Inflammatory macrophage treated with lipopolysaccharide for 4 hours (primary cell): ENCODE data around the gene RBM44.

ENCODE experiments used
- DNase-seq: peaks from one replicate; pipeline ENCODE4 v3.0.0-alpha.2; 2020

Gene RBM44

DNA sequence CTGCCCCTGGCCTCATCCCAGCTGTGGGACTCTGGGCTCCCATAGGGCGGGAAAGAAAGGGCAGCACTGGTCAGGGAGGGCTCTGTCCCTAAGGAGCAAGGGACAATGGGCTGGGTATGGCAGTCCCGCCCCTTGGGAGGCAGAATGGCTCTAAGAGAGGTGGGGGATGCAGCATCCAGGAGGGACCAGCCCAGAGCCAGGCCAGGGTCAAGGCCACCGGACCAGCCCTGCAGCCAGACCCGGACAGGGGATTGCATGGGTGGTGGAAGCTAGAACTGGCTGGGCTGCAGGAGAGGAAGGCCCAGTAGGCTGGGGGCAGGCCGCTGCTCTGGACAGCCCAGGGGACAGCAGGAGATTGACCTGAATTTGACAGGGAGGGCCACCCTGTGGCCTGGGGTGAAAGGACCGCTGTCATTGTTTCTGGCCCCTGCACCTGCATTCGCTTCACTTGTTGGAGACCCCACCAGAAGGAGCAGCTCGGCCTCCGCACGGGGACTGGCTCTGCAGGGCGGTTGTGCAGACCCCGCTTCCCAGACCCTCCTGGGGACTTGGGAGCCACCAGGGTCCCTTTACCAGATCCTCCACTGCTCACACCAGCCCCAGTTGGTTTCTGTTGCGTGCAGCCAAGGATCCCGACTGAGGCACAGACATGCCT, 75.4 kb downstream of the RBM44 start:
- DNase-seq = no peak

GRCh38 chr2:237874585-237875161, 76.1 kb downstream of the RBM44 start:
- no peak for DNase-seq

- DNase-seq = no peak
Observed at GRCh38 chr2:237875256-237876060, 76.9 kb downstream of the RBM44 start.

DNA sequence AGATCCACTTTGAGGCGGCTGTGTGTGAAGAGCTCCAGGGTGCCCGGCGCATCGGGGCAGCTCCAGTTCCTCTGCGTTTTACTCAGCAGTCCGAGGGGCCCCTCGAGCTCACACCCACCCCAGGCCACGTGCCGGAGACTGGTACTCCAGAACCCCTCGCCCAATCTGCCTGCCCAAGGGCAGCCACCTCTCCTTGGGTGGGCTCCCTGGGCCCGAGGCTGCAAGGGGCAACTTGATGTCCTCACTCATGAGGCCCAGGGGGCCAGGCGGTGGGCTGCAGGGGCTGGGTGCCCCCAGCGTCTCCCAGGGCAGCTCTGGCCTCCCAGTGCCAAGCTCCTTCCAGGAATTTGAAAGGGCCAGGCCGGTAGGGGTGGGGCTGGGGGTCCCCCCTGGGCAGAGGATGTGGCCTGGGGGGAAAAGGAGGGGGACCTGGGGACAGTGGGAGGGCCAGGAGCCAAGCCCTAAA, 77.5 kb downstream of the RBM44 start:
- no peak for DNase-seq

GRCh38 chr2:237876532-237876931, 78.0 kb downstream of the RBM44 start:
- DNase-seq = no peak

DNA sequence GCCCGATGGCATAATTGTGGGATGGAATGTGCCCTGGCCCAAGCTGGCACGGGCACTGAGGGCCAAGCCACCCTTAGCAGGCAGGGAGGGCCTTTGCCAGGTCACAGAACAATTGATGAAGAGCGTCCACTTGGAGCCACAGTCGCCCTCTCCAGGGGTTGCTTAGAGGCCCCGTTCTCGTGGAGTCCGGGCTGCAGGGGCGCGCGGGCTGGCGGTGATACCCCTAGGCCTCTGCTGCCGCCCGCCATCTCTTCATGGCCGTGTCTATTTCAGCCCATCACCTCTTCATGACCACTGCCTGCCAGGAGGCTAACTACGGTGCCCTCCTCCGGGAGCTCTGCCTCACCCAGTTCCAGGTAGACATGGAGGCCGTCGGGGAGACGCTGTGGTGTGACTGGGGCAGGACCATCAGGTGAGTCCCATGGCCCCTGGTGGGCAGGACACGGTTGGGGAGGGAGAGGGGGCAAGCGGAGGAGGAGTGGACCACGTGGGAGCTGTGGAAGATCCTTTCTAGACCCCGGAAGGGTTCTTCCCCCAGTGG, 78.4 kb downstream of the RBM44 start:
- DNase-seq = no peak

DNA sequence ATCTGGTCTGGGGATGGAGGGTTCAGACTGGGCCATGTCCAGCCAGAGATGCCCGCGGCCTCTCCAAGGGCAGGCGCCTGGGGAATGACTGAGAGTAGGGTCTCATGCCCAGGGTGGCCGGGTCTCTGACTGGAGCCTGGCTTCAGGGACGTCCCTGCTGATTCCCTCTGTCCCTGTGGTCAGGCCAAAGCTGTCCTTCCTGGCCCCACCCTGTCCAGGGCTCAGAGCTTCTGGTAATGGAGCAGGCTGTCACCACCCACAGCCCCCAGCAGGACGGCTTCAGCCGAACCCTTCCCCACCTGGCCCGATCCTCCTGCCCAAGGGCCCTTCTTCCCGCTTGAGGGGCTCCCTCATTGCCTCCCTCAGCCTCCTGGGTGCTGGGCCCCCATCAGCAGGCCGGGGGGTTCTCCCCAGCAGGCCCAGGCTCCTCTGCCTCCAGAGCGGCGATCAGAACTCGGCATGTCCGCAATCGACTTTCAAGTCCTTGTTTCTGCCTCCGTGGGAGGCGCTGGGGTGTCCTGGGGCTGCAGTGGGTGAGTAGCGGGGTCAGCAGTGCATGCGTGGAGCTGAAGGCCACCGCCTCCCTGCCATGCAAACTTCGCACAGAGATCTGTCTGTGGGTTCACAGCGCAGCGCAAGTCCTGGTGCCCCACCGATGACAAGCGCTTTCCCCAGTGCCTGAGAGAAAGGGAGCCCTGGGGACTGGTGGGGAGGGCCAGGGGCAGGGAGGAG, 79.2 kb downstream of the RBM44 start:
- DNase-seq = no peak

DNA sequence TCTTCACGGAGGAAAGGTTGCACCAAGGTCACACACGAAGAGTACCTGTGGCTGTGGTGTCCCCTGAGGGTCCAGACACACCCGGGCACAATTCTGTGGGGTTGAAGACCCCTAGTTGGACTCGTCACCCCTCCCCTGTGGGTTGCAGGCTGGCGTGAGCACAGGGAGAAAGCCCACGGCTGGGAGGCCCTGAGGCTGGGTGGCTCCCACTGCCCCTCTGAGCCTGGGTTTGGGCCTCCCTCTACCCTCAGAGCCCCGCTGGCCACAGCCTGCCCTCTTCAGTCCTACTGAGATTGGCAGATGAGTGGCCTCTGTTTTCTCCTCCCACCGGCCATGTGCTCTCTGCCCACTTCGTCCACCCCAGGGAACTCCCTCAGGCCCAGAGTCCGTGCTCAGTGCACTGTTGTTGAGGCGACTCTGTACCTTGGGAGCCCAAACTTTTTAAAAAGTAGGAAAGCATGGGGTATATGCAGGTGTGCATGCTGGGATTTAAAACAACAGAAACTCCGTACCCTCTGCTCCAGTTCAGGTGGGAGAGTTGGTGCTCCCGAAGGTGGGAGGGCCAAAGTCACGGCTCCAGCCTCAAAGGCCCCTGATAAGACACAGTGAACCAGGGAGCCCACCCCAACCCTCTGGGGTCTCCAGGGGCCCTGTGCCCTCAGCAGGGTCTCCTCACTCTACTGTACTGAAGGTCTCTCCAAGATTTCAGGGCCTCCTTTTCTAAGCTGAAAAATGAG, 79.9 kb downstream of the RBM44 start:
- DNase-seq = no peak

DNA sequence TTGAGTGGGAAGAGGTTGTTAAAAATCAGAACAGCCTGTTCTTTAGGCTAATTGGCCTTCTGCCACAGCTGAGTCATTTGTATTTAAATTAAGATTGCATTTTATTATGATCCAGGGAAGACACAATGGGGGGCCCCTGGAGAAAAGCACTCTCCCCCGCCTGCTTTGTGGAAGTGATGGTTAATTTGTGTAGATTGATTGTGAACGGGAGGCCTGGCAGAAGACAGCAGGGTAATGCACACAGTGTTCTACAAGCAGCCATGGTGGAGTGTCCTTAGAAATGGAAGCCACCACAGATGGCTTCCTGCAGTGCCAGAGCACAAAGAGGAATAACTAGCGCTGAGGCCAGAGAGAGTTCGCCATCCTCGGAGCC, 80.5 kb downstream of the RBM44 start:
- DNase-seq = no peak

DNA sequence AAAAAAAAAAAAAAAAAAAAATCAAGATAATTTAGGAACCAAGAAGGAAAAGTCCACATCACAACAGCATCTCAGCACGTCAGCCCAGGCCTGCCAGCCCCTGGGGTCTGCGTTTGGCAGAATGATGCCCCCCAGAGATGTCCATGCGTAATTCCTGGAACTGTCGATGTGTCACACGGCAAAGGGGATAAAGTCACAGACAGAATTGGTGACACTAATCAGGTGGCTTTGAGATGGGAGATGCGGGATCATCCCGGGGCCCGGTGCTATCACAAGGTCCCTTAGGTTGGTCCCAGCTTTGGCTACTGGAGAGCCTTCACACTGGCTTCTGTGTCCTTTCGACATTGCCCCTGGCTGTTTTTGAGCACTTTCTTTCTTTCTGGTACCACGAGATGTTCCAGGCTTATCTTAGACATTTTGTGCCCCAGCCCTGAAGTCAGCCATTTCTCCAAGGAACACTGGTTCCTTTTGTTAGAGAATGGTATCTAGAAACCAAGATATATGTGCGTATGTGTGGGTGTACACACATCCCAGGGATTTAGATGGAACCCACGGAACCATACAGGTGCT, 81.5 kb downstream of the RBM44 start:
- no peak for DNase-seq

GRCh38 chr2:237882510-237883481, 84.2 kb downstream of the RBM44 start:
- DNase-seq = no peak

DNA sequence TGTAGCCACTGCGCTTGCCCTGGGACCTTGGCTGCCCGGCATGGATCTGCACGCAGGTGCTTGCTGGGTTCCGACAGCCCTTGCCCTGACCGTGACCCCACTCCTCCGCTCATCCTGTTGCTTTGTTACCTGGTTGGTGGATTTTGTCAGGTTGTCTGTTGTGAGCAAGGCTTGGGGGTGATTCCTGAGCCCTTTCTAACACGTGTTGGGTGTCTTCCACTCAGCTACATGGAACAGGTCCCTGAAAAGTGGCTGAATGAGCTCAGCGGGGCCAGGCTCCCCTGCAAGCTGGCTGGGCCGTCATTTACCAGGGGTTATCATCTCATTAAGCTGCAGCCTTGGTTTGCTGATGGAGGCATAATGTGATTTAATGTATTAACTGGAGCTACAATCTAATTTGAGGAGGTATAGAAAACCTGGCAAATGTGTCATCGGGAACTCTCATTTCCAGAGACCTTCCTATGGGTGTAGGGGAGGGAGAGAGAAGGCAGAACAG, 85.4 kb downstream of the RBM44 start:
- DNase-seq = no peak

DNA sequence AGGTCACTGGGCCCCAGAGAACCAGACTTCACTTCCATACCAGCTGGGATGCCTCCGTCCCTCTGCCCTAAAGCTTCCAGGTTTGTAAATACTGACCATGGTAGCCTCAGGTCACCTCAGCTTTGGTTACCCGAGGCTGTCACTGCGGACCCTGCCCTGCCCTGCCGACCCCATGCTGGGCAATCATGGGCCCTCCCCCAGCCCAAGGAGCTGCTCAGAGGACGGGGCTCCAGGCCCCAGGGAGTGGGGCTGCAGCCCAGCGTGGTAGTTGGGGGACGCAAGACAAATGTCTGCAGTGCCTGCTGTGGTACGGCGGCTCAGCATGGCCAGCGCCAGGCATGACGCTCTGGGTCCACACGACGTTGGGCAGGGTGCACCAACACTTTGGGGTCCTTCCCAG, 86.1 kb downstream of the RBM44 start:
- no peak for DNase-seq

- DNase-seq = no peak
Observed at GRCh38 chr2:237885111-237885930, 86.7 kb downstream of the RBM44 start.

GRCh38 chr2:237885931-237886684, 87.5 kb downstream of the RBM44 start:
- DNase-seq = no peak

GRCh38 chr2:237886685-237887481, 88.3 kb downstream of the RBM44 start:
- DNase-seq = no peak

- DNase-seq = peak; percentile 87
Observed at GRCh38 chr2:237888389-237888788, 89.8 kb downstream of the RBM44 start.

DNA sequence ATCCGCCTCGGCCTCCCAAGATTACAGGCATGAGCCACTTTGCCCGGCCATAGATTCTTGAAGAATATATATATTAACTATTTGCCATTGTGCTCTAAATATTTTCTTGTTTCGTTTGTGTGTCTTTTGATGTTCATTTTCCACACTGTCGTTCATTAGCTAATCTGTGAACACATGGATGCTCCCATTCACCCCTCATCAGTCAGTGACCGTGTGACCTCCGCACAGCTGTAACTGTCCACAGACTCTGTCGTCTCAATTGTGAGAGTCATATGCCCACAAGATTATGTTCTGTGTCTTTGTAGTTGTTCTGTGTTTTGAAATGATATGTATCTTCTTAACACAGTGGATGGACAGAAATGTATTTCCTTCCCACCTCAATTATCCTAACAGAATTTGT, 90.4 kb downstream of the RBM44 start:
- no peak for DNase-seq
